GM12878 (cell line): Measurements from ENCODE around the gene ZNF558. TPM values are rescaled to one million over a fixed set of nuclear protein-coding genes. Genes with fewer than 3 reads are reported as not detected.

Source experiments
- ATAC-seq: fragments of 200-7000 bp; cut with Tn5 transposase; 3 replicates; pipeline ENCODE4 v1.9.1; 2020; ENCODE audit warnings: mild to moderate bottlenecking, moderate library complexity
- Bru-seq: library from RNA; stranded (reverse); fragments of 400-500 nt; gene quantifications from one replicate; lab custom pipeline; 2021; lab: Mats Ljungman, UMichigan
- BruChase-seq, 2 experiments: library from RNA; stranded (reverse); fragments of 400-500 nt; gene quantifications; one replicate each; lab custom pipeline; 2021; lab: Mats Ljungman, UMichigan
- BruUV-seq: library from RNA; stranded (reverse); fragments of 400-500 nt; replicated peaks from 2 replicates; lab custom pipeline; 2021; lab: Mats Ljungman, UMichigan
- CTCF ChIA-PET: fragments of 300-600 bp; sonication (Branson Sonifier 250); formaldehyde crosslinking; extraction: SDS; loops from one replicate; lab custom pipeline; 2021; ENCODE audit warnings: inconsistent platforms; lab: Yijun Ruan, JAX
- POLR2A ChIA-PET: fragments of 350-600 bp; formaldehyde crosslinking; extraction: SDS; loops from one replicate; lab custom pipeline; 2021; ENCODE audit warnings: inconsistent platforms; lab: Charles Lee
- RAD21 ChIA-PET: fragments of 300-600 bp; sonication (Branson Sonifier 250); formaldehyde crosslinking; loops from one replicate; lab custom pipeline; 2023; ENCODE audit warnings: antibody characterized with exemption; ENCODE audit not compliant: unreplicated experiment; lab: Charles Lee
- SMC1A ChIA-PET: fragments of 300-600 bp; sonication (Branson Sonifier 250); formaldehyde crosslinking; loops from one replicate; lab custom pipeline; 2023; ENCODE audit not compliant: unreplicated experiment, uncharacterized antibody; lab: Charles Lee
- DNase-seq: peaks from one replicate; pipeline ENCODE4 v3.0.0-alpha.2; 2011; ENCODE audit warnings: low read depth, low spot score
- FAIRE-seq: peaks from 3 replicates; lab custom pipeline; 2011; peaks lifted over from hg19 to GRCh38; lab: Jason Lieb, UNC
- H2AFZ ChIP-seq: 2 replicates; pipeline ENCODE4 v1.6.0; 2011; ENCODE audit warnings: low read depth, low read length, control low read depth; ENCODE audit not compliant: control insufficient read depth
- H3K27ac ChIP-seq: 2 replicates; pipeline ENCODE4 v1.5.1; 2011; ENCODE audit warnings: control low read depth; ENCODE audit not compliant: control insufficient read depth, insufficient read depth
- H3K27me3 ChIP-seq, 2 experiments: replicated peaks in 1 of 2; 2 replicates each; pipeline versions ENCODE4 v1.6.0 to v1.6.1; 2011; ENCODE audit warnings: low read length in 1 of 2; ENCODE audit not compliant: control insufficient read depth in 2 of 2, insufficient read depth in 2 of 2
- H3K36me3 ChIP-seq, 2 experiments: 2 replicates each; pipeline ENCODE4 v1.5.1; 2011; ENCODE audit warnings: low read length in 1 of 2; ENCODE audit not compliant: control insufficient read depth in 2 of 2, insufficient read depth in 2 of 2
- H3K4me1 ChIP-seq: 2 replicates; pipeline ENCODE4 v1.6.1; 2011; ENCODE audit warnings: mild to moderate bottlenecking, low read length, moderate library complexity, mixed read lengths; ENCODE audit not compliant: control insufficient read depth, insufficient read depth
- H3K4me2 ChIP-seq: 2 replicates; pipeline ENCODE4 v1.6.0; 2011; ENCODE audit warnings: control low read depth; ENCODE audit not compliant: control insufficient read depth, insufficient read depth
- H3K4me3 ChIP-seq: fragments of 200-600 bp; sonication (generic); 2 replicates; pipeline ENCODE4 v1.5.1; 2016
- H3K79me2 ChIP-seq: 2 replicates; pipeline ENCODE4 v1.6.0; 2011; ENCODE audit warnings: low read length; ENCODE audit not compliant: control insufficient read depth, insufficient read depth
- H3K9ac ChIP-seq: 2 replicates; pipeline ENCODE4 v1.8.0; 2011; ENCODE audit warnings: low read length, control low read depth, mixed read lengths; ENCODE audit not compliant: control insufficient read depth, insufficient read depth
- H3K9me3 ChIP-seq: replicated peaks from 3 replicates; pipeline ENCODE4 v1.5.1; 2011; ENCODE audit warnings: mild to moderate bottlenecking, low read length; ENCODE audit not compliant: control insufficient read depth, insufficient read depth
- H4K20me1 ChIP-seq: 2 replicates; pipeline ENCODE4 v1.6.0; 2011; ENCODE audit not compliant: control insufficient read depth, insufficient read depth
- BACH1 ChIP-seq: fragments of 450-650 bp; IDR thresholded peaks from 2 replicates; pipeline ENCODE4 v1.6.1; 2017; ENCODE audit warnings: mild to moderate bottlenecking, borderline replicate concordance
- CBX5 ChIP-seq: sonication (generic); IDR thresholded peaks from 2 replicates; pipeline ENCODE4 v1.6.1; 2016; ENCODE audit warnings: low read depth, moderate library complexity, mild to moderate bottlenecking, inconsistent platforms
- EGR1 ChIP-seq, 2 experiments: IDR thresholded peaks; 1 replicate in 1 of 2; 2 replicates in 1 of 2; pipeline ENCODE4 v1.6.1; 2011 to 2012; ENCODE audit warnings: low read depth in 2 of 2, low read length in 2 of 2, borderline replicate concordance in 1 of 2, mild to moderate bottlenecking in 1 of 2, moderate library complexity in 1 of 2
- ELK1 ChIP-seq: IDR thresholded peaks from 2 replicates; pipeline ENCODE4 v1.6.1; 2012; ENCODE audit warnings: low read depth, low read length, improper control_type of control experiment
- GABPA ChIP-seq: IDR thresholded peaks from 2 replicates; pipeline ENCODE4 v1.6.1; 2014; ENCODE audit warnings: antibody characterized with exemption, low read depth, mild to moderate bottlenecking, inconsistent platforms
- HDAC6 ChIP-seq: fragments of 200-600 bp; sonication (generic); IDR thresholded peaks from one replicate; pipeline ENCODE4 v1.8.0; 2017; ENCODE audit warnings: antibody characterized with exemption; ENCODE audit not compliant: unreplicated experiment
- POLR2A ChIP-seq: IDR thresholded peaks from 2 replicates; pipeline ENCODE4 v1.6.1; 2011; ENCODE audit warnings: low read depth, mild to moderate bottlenecking, low read length
- SMAD5 ChIP-seq: IDR thresholded peaks from 2 replicates; pipeline ENCODE4 v1.6.1; 2016; ENCODE audit warnings: antibody characterized with exemption, low read depth
- TCF7 ChIP-seq: IDR thresholded peaks from 2 replicates; pipeline ENCODE4 v1.6.1; 2014; ENCODE audit warnings: antibody characterized with exemption, borderline replicate concordance
- ZBTB40 ChIP-seq: fragments of 450-650 bp; IDR thresholded peaks from 2 replicates; pipeline ENCODE4 v1.6.1; 2016; ENCODE audit warnings: mild to moderate bottlenecking, moderate library complexity, borderline replicate concordance
- WGBS: methylation state at CpG from one replicate; pipeline ENCODE4 v1.1.6; 2016; ENCODE audit warnings: low lambda C conversion rate; ENCODE audit not compliant: insufficient replicate concordance, insufficient coverage; ENCODE audit errors: missing lambda C conversion rate; 5-methylcytosine and 5-hydroxymethylcytosine counted together
- in situ Hi-C: fragments of 300-500 bp; cut with MboI; formaldehyde crosslinking; loops from 9 replicates; pipeline ENCODE4 v1.14.3; 2018; ENCODE audit warnings: mixed read lengths
- intact Hi-C: fragments of 100-400 bp; cut with micrococcal nuclease; formaldehyde crosslinking; loops from one replicate; pipeline ENCODE4 v1.14.2; 2022; ENCODE audit not compliant: unreplicated experiment
- long read RNA-seq, 2 experiments: library from polyadenylated mRNA; unstranded; transcript quantifications; one replicate each; pipeline ENCODE4 v2.0.0, GENCODE V29; 2019 to 2020
- polyA minus RNA-seq, 3 experiments: library from RNA; depleted of rRNA, polyadenylated mRNA; stranded (reverse); fragments of >200 nt; gene quantifications; 2 replicates each; pipeline ENCODE4 v1.2.3, GENCODE V29; 2011
- polyA plus RNA-seq, 11 experiments: library from polyadenylated mRNA; depleted of rRNA in 4 of 11; unstranded in 6 of 11; stranded (reverse) in 5 of 11; fragments of >200 nt; fragmentation: Nextera tagmentation in 4 of 11; fragmentation: Illumina TruSeq in 1 of 11; extraction: Ambion mirVana in 4 of 11; extraction: Trizol in 1 of 11; gene quantifications; 1 replicate in 1 of 11; 2 replicates in 10 of 11; pipeline versions ENCODE4 v1.2.1 to v1.2.3, GENCODE V29; 2011 to 2016; ENCODE audit warnings: inconsistent platforms in 2 of 11, missing spikeins in 2 of 11, low read depth in 1 of 11
- total RNA-seq, 4 experiments: library from RNA; depleted of rRNA in 3 of 4; stranded (reverse); fragments of >200 nt in 3 of 4; fragmentation: Illumina TruSeq in 1 of 4; extraction: Trizol in 1 of 4; gene quantifications; 2 replicates each; pipeline versions ENCODE4 v1.2.1 to v1.2.3, GENCODE V29; 2013 to 2021
- TF ChIP-seq, protein P1 (sequence below): fragments of 450-650 bp; IDR thresholded peaks from 2 replicates; pipeline ENCODE4 v1.6.1; 2016; ENCODE audit warnings: mild to moderate bottlenecking

The ZNF558 gene
- total RNA-seq (2013; cell fraction: nucleolus; rRNA removed) = 0.19 and 0.37 TPM in 2 replicates
- total RNA-seq (2014; rRNA removed) (7.1 and 8.2 TPM in 2 replicates), total RNA-seq (2014; rRNA removed; fragmentation: Illumina TruSeq; extraction: Trizol) (4.7 and 6.4 TPM in 2 replicates), total RNA-seq (2021) (7.2 and 7.4 TPM in 2 replicates), polyA plus RNA-seq (2011; rRNA removed) (0.10 TPM in 1 of 2 replicates, not detected in the other), polyA plus RNA-seq (2014; fragmentation: Illumina TruSeq; extraction: Trizol) (5.5 and 6.5 TPM in 2 replicates), polyA plus RNA-seq (2014; fragmentation: Nextera tagmentation; extraction: Ambion mirVana) (1 to 10 TPM in 1 of 2 experiments, under 1 TPM in 1; 0.95 to 1.6 TPM), polyA plus RNA-seq (2014; rRNA removed) (4.8 and 7.9 TPM in 2 replicates), polyA plus RNA-seq (2016; fragmentation: Nextera tagmentation; extraction: Ambion mirVana) (1 to 10 TPM; 6.2 to 8.1 TPM), polyA minus RNA-seq (2011; rRNA and poly(A)+ RNA removed) (0.07 and 0.15 TPM in 2 replicates), Bru-seq, nascent RNA (percentile 15 among the genes with signal in this experiment), BruChase-seq, experiment 1, labeled RNA remaining after a 6-hour chase (percentile 15 among the genes with signal in this experiment), BruChase-seq, experiment 2, labeled RNA remaining after a 2-hour chase (percentile 18 among the genes with signal in this experiment)
- 4.5 TPM for polyA plus RNA-seq (2011; ENCODE audit: low read depth)
- not detected in 2 replicates for polyA plus RNA-seq (2011; cell fraction: cytosol; rRNA removed)
- polyA plus RNA-seq (2011; cell fraction: nucleus; rRNA removed) = 0.15 and 0.21 TPM in 2 replicates
- 6.6 and 10.2 TPM in 2 replicates for polyA plus RNA-seq (2012)
- polyA minus RNA-seq (2011; cell fraction: cytosol; rRNA and poly(A)+ RNA removed) = not detected in 2 replicates
- polyA minus RNA-seq (2011; cell fraction: nucleus; rRNA and poly(A)+ RNA removed) = not detected in 2 replicates
- long read RNA-seq, experiment 1 = 0 reads
- long read RNA-seq, experiment 2, partial matches to known transcripts = 0 of 1 reads
- long read RNA-seq, experiment 2, other reads (novel, unspliced or antisense) = 1 of 1 reads

DNA sequence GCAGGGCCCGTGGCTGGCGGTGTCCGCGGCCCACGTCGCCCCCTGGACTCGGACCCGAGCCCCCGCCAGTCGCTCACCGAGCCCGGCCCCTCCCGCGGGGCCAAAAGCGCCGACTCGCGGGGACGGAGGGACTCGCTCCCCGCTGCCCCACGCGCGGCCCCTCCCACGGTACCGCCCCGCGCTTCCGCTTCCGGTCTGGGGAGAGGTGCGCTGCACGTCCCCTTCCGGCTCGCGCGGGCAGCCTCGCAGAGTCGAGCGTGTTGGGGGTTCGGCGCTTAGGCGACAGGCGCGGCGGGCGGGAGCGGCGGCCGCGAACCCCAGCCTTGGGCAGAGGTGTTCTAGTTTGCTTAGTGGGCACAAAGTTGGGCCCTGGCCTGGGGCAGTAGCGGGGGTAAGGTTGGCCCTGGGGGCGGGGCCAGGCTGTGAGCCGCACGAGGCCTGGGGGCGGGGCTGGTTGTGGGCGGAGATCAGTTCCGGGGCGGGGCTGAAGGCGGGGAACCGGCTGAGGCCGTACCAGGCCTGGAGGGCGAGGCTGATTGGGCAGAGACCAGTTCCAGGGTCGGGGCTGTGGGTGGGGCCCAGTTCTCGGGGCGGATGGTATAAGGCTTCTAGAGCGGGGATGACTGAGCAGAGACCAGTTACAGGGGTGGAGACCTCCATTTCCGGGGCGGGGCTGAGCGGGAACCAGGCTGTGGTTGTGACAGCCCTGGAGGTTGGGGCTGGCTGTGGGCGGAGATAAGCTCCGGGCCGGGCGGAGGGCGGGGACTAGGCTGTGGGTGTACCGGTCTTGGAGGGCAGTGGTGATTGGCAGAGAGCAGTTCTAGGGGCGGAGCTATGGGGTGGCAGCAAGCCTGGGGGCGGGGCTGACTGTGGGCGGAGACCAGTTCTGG is at the start of gene ZNF558, which contains the start of gene MBD3L1:
ZNF558 (minus strand) TSS at position 173 of the 890 bp plus-strand sequence. CDS start 9,645 bp downstream, outside the sequence.
MBD3L1 (plus strand) TSS at position 246 of the 890 bp plus-strand sequence. CDS start 10,302 bp downstream, outside the sequence.
- no peaks in the 10 kb centered on the region for H3K27me3 ChIP-seq
- peak within 1 kb of the TSS; percentile 60; the same call in 1 of the 2 replicates for H3K4me2 ChIP-seq
- H3K27ac ChIP-seq = peak within 1 kb of the TSS; percentile 61
- ChIA-PET CTCF (no interaction called here), POLR2A (no interaction called here), RAD21 (no interaction called here), SMC1A (no interaction called here)
- no peaks in the 10 kb centered on the region for H4K20me1 ChIP-seq
- peak within 1 kb of the TSS; percentile 60 for H3K4me3 ChIP-seq
- no peaks in the 10 kb centered on the region for H3K79me2 ChIP-seq
- intact Hi-C loops (no loop called here), in situ Hi-C loops (no loop called here)
- DNase-seq (peak; percentile 40), FAIRE-seq (no peak), ATAC-seq (no peak)
- no peaks in the 10 kb centered on the region for H3K4me1 ChIP-seq
- WGBS = under 1% methylated on average over 33 of the region's 78 CpGs
- H3K9me3 ChIP-seq = no peaks in the 10 kb centered on the region; the same call in 2 of the 3 replicates
- TF ChIP-seq EGR1 (IDR thresholded peaks at IDR 0.05; ENCODE audit: borderline replicate concordance in 1 of 2, low read depth in 2 of 2, low read length in 2 of 2) (peak in 1 of 2 experiments; percentile 13; a peak in 1 of 3 replicates), POLR2A (peak; percentile 94), HDAC6 (no peak), CBX5 (no peak), TCF7 (no peak), GABPA (peak; percentile 79), ELK1 (peak; percentile 46; the same call in 1 of the 2 replicates), SMAD5 (peak; percentile 53; the same call in 1 of the 2 replicates), ZBTB40 (peak; percentile 65; the same call in 1 of the 2 replicates), BACH1 (peak; percentile 88; the same call in 1 of the 2 replicates)
- TF ChIP-seq, protein P1, sequence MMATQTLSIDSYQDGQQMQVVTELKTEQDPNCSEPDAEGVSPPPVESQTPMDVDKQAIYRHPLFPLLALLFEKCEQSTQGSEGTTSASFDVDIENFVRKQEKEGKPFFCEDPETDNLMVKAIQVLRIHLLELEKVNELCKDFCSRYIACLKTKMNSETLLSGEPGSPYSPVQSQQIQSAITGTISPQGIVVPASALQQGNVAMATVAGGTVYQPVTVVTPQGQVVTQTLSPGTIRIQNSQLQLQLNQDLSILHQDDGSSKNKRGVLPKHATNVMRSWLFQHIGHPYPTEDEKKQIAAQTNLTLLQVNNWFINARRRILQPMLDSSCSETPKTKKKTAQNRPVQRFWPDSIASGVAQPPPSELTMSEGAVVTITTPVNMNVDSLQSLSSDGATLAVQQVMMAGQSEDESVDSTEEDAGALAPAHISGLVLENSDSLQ = peak; percentile 56
- TF ChIP-seq, all 136 proteins: peak for 8
- no peaks in the 10 kb centered on the region for H3K36me3 ChIP-seq
- BruUV-seq = no TSS peak
- peak within 1 kb of the TSS; percentile 63 for H2AFZ ChIP-seq
- H3K9ac ChIP-seq = peak within 1 kb of the TSS; percentile 61
